LHCN-M2 (cell line): Measurements from ENCODE around the gene BCL6B. TPM values are rescaled to one million over a fixed set of nuclear protein-coding genes. Genes with fewer than 3 reads are reported as not detected.
"Not testable (repeated sequence)": the region's sequence is repeated elsewhere in the genome, so short reads cannot be mapped to it uniquely, and the experiment has no call there.

Experiments used
- DNase-seq: peaks from one replicate; pipeline ENCODE4 v3.0.0-alpha.2; 2012; ENCODE audit warnings: low read depth
- total RNA-seq: library from RNA; depleted of rRNA; stranded (reverse); fragments of >200 nt; gene quantifications from 2 replicates; pipeline ENCODE4 v1.2.3, GENCODE V29; 2014

BCL6B gene
- total RNA-seq, 1 experiment from 2014 or later: not detected

- no peak for DNase-seq
Measured at GRCh38 chr17:7027335-7027734, 4.5 kb downstream of the BCL6B start.

GRCh38 chr17:7029096-7029495 is 6.2 kb downstream of the BCL6B start:
- DNase-seq: no peak

- DNase-seq: no peak
Measured at GRCh38 chr17:7029659-7030058, 6.8 kb downstream of the BCL6B start.

- no peak for DNase-seq
Measured at GRCh38 chr17:7034955-7035590, 12.2 kb downstream of the BCL6B start.

GRCh38 chr17:7035591-7036368 is 12.9 kb downstream of the BCL6B start, which contains the start of gene SLC16A13:
SLC16A13 (plus strand) TSS chr17:7036015; CDS start chr17:7036383, 368 bp downstream.
- DNase-seq: peak; percentile 91

GRCh38 chr17:7038025-7038862 is 15.4 kb downstream of the BCL6B start:
- no peak for DNase-seq

GRCh38 chr17:7039832-7040231 is 17.0 kb downstream of the BCL6B start:
- DNase-seq: no peak

- no peak for DNase-seq
Measured at GRCh38 chr17:7041607-7042500, 19.0 kb downstream of the BCL6B start.

GRCh38 chr17:7042501-7043181 is 19.8 kb downstream of the BCL6B start:
- no peak for DNase-seq

- no peak for DNase-seq
Measured at GRCh38 chr17:7043182-7043496, 20.3 kb downstream of the BCL6B start.

GRCh38 chr17:7043497-7044198 is 20.8 kb downstream of the BCL6B start, which contains the start of gene SLC16A11:
SLC16A11 (minus strand) TSS chr17:7044092; CDS start chr17:7043513, 579 bp downstream.
- DNase-seq: no peak

GRCh38 chr17:7045492-7046126 is 22.8 kb downstream of the BCL6B start:
- DNase-seq: peak; percentile 70

- no peak for DNase-seq
Measured at GRCh38 chr17:7046127-7046724, 23.4 kb downstream of the BCL6B start.

GRCh38 chr17:7046725-7047397 is 24.0 kb downstream of the BCL6B start:
- DNase-seq: not testable (repeated sequence)

GRCh38 chr17:7047566-7047965 is 24.7 kb downstream of the BCL6B start:
- no peak for DNase-seq

- DNase-seq: peak; percentile 50
Measured at GRCh38 chr17:7048968-7049367, 26.1 kb downstream of the BCL6B start.

GRCh38 chr17:7050583-7050982 is 27.7 kb downstream of the BCL6B start:
- not testable (repeated sequence) for DNase-seq

GRCh38 chr17:7056386-7056785 is 33.5 kb downstream of the BCL6B start:
- DNase-seq: peak; percentile 82
